SK-N-SH (cell line): ENCODE results near the gene SPEG. TPM values are rescaled to one million over a fixed set of nuclear protein-coding genes. Genes with fewer than 3 reads are reported as not detected.
A peak's percentile ranks its signal among the peaks of the same experiment; 100 is the strongest.

Source experiments
- CTCF ChIA-PET: fragments of 300-600, 350-600 bp; formaldehyde crosslinking; extraction: SDS; loops from one replicate; lab custom pipeline; 2021; lab: Yijun Ruan, JAX
- POLR2A ChIA-PET: fragments of 350-600 bp; sonication (Branson Sonifier 250); formaldehyde crosslinking; extraction: SDS; loops from one replicate; lab custom pipeline; 2020; ENCODE audit warnings: antibody characterized with exemption, inconsistent platforms; lab: Yijun Ruan, JAX
- DNase-seq: peaks from one replicate; pipeline ENCODE4 v3.0.0; 2012
- H2AFZ ChIP-seq: fragments of 200-600 bp; sonication (generic); 2 replicates; pipeline ENCODE4 v1.8.1; 2016; ENCODE audit warnings: antibody characterized with exemption, mild to moderate bottlenecking, low read depth
- H3F3A ChIP-seq: fragments of 200-600 bp; sonication (generic); replicated peaks from 2 replicates; pipeline ENCODE3; 2016; ENCODE audit warnings: antibody characterized with exemption, mild to moderate bottlenecking; ENCODE audit not compliant: insufficient read depth
- H3K27ac ChIP-seq, 2 experiments: fragments of 200-500 bp in 1 of 2; fragments of 200-600 bp in 1 of 2; sonication (Bioruptor generic) in 1 of 2; sonication (generic), shearing (Covaris generic) in 1 of 2; 2 replicates each; pipeline versions ENCODE4 v1.5.1 to v1.6.1; 2014 to 2016; ENCODE audit warnings: low read depth in 2 of 2, inconsistent platforms in 1 of 2, low read length in 1 of 2, mild to moderate bottlenecking in 1 of 2, mixed read lengths in 1 of 2
- H3K27me3 ChIP-seq: fragments of 200-600 bp; sonication (generic), shearing (Covaris generic); 2 replicates; pipeline ENCODE4 v1.6.1; 2016; ENCODE audit warnings: mixed run types; ENCODE audit not compliant: insufficient read depth
- H3K36me3 ChIP-seq, 2 experiments: fragments of 200-500 bp in 1 of 2; fragments of 200-600 bp in 1 of 2; sonication (Bioruptor generic) in 1 of 2; sonication (generic) in 1 of 2; replicated peaks in 1 of 2; 2 replicates each; pipeline versions ENCODE3 to v1.5.1; 2014 to 2016; ENCODE audit warnings: low read length in 1 of 2, mild to moderate bottlenecking in 1 of 2; ENCODE audit not compliant: insufficient read depth in 2 of 2, control insufficient read depth in 1 of 2
- H3K4me1 ChIP-seq, 2 experiments: fragments of 200-500 bp in 1 of 2; fragments of 200-600 bp in 1 of 2; sonication (Bioruptor generic) in 1 of 2; sonication (generic), shearing (Covaris generic) in 1 of 2; 2 replicates each; pipeline versions ENCODE4 v1.5.1 to v1.6.1; 2014 to 2016; ENCODE audit warnings: low read depth in 1 of 2, low read length in 1 of 2, mixed run types in 1 of 2; ENCODE audit not compliant: insufficient read depth in 2 of 2, control insufficient read depth in 1 of 2
- H3K4me2 ChIP-seq: fragments of 200-600 bp; sonication (generic), shearing (Covaris generic); 2 replicates; pipeline ENCODE4 v1.6.1; 2017; ENCODE audit warnings: mixed run types
- H3K4me3 ChIP-seq, 2 experiments: fragments of 200-500 bp in 1 of 2; fragments of 200-600 bp in 1 of 2; sonication (Bioruptor generic) in 1 of 2; sonication (generic), shearing (Covaris generic) in 1 of 2; 2 replicates each; pipeline versions ENCODE4 v1.5.1 to v1.8.1; 2014 to 2016; ENCODE audit warnings: low read depth in 2 of 2, inconsistent platforms in 1 of 2, low read length in 1 of 2, mild to moderate bottlenecking in 1 of 2, mixed read lengths in 1 of 2, moderate library complexity in 1 of 2
- H3K79me2 ChIP-seq: fragments of 200-600 bp; sonication (generic); 2 replicates; pipeline ENCODE4 v1.8.1; 2017; ENCODE audit warnings: mild to moderate bottlenecking; ENCODE audit not compliant: insufficient read depth
- H3K9ac ChIP-seq: fragments of 200-600 bp; sonication (generic); 2 replicates; pipeline ENCODE4 v1.6.1; 2017; ENCODE audit warnings: mixed run types
- H3K9me2 ChIP-seq: fragments of 200-600 bp; sonication (generic); 2 replicates; pipeline ENCODE4 v1.6.1; 2017; ENCODE audit warnings: mixed run types
- H3K9me3 ChIP-seq: fragments of 200-600 bp; sonication (generic); 2 replicates; pipeline ENCODE4 v1.6.1; 2017; ENCODE audit warnings: mixed run types, mild to moderate bottlenecking, moderate library complexity
- H4K20me1 ChIP-seq: fragments of 200-600 bp; sonication (generic); 2 replicates; pipeline ENCODE4 v1.6.1; 2017; ENCODE audit warnings: mild to moderate bottlenecking, mixed run types; ENCODE audit not compliant: insufficient read depth
- CHD2 ChIP-seq: fragments of 150-350 bp; IDR thresholded peaks from 2 replicates; pipeline ENCODE4 v1.6.1; 2018; ENCODE audit warnings: low read length; ENCODE audit not compliant: partially characterized antibody
- EP300 ChIP-seq, 2 experiments: IDR thresholded peaks; 2 replicates each; pipeline versions ENCODE4 v1.4.0 to v1.6.1; 2012; ENCODE audit warnings: borderline replicate concordance in 1 of 2, low read depth in 1 of 2, low read length in 1 of 2
- FOSL2 ChIP-seq: IDR thresholded peaks from 2 replicates; pipeline ENCODE4 v1.4.0; 2012; ENCODE audit warnings: low read depth, mild to moderate bottlenecking, moderate library complexity, borderline replicate concordance
- FOXJ3 ChIP-seq: sonication (generic); formaldehyde crosslinking; IDR thresholded peaks from 2 replicates; pipeline ENCODE4 v1.5.1; 2020; ENCODE audit warnings: mild to moderate bottlenecking, missing genetic modification reagents
- GATA2 ChIP-seq: sonication (generic); formaldehyde crosslinking; IDR thresholded peaks from 2 replicates; pipeline ENCODE4 v1.5.0; 2020; ENCODE audit warnings: mild to moderate bottlenecking, missing genetic modification reagents
- MEF2A ChIP-seq: IDR thresholded peaks from 2 replicates; pipeline ENCODE4 v1.4.0; 2012; ENCODE audit warnings: low read depth, borderline replicate concordance
- MXI1 ChIP-seq: IDR thresholded peaks from 2 replicates; pipeline ENCODE4 v1.6.1; 2012; ENCODE audit warnings: mild to moderate bottlenecking, low read depth, low read length, improper control_type of control experiment
- NFIC ChIP-seq: IDR thresholded peaks from 2 replicates; pipeline ENCODE4 v1.4.0; 2012; ENCODE audit warnings: borderline replicate concordance
- PBX3 ChIP-seq: IDR thresholded peaks from 2 replicates; pipeline ENCODE4; 2012
- POLR2AphosphoS5 ChIP-seq: IDR thresholded peaks from 2 replicates; pipeline ENCODE4 v1.6.1; 2012; ENCODE audit warnings: low read depth, low read length
- RAD21 ChIP-seq: IDR thresholded peaks from 2 replicates; pipeline ENCODE4 v1.6.1; 2012; ENCODE audit warnings: mild to moderate bottlenecking, low read length
- RCOR1 ChIP-seq: fragments of 150-350 bp; IDR thresholded peaks from 2 replicates; pipeline ENCODE4 v1.6.1; 2017; ENCODE audit warnings: antibody characterized with exemption, low read length
- REST ChIP-seq: IDR thresholded peaks from 2 replicates; pipeline ENCODE4 v1.6.1; 2012; ENCODE audit warnings: mild to moderate bottlenecking, low read depth, low read length, moderate library complexity
- SMC3 ChIP-seq: IDR thresholded peaks from 2 replicates; pipeline ENCODE4 v1.6.1; 2012; ENCODE audit warnings: low read depth, low read length, improper control_type of control experiment
- TAF1 ChIP-seq: IDR thresholded peaks from 2 replicates; pipeline ENCODE4 v1.6.1; 2012; ENCODE audit warnings: low read depth, mild to moderate bottlenecking, low read length, moderate library complexity, borderline replicate concordance
- TCF12 ChIP-seq: IDR thresholded peaks from 2 replicates; pipeline ENCODE4 v1.4.0; 2012
- USF1 ChIP-seq: IDR thresholded peaks from 2 replicates; pipeline ENCODE4 v1.4.0; 2012; ENCODE audit warnings: low read depth, borderline replicate concordance
- YY1 ChIP-seq: IDR thresholded peaks from 2 replicates; pipeline ENCODE4 v1.4.0; 2012; ENCODE audit warnings: low read depth, mild to moderate bottlenecking
- ZBTB33 ChIP-seq: IDR thresholded peaks from 2 replicates; pipeline ENCODE4 v1.4.0; 2012; ENCODE audit warnings: low read depth, borderline replicate concordance
- WGBS: methylation state at CpG from one replicate; pipeline ENCODE4 v1.1.6; 2017; ENCODE audit warnings: low lambda C conversion rate; 5-methylcytosine and 5-hydroxymethylcytosine counted together
- polyA plus RNA-seq, 3 experiments: library from polyadenylated mRNA; depleted of rRNA; stranded (reverse); fragments of >200 nt; gene quantifications; 2 replicates each; pipeline ENCODE4 v1.2.3, GENCODE V29; 2012

SPEG gene
- polyA plus RNA-seq, 1 of the 3 experiments (the other 2 are of a cell fraction) = 107 TPM

GRCh38 chr2:219507581-219508443 lies 73.2 kb downstream of the SPEG start:
- Histone ChIP-seq H2AFZ (no peak overlapping the region), H3K79me2 (no peaks in the 10 kb centered on the region), H3K4me3 (no peak overlapping the region; a peak in 1 of 4 replicates), H3K9ac (no peak overlapping the region), H3F3A (no peaks in the 10 kb centered on the region), H3K27me3 (no peaks in the 10 kb centered on the region; the same call in 1 of the 2 replicates), H3K4me2 (no peak overlapping the region), H3K36me3 (peaks cover 6 to 20% of the 10 kb centered on the region in 2 experiments), H3K4me1 (peaks cover 3 to 96% of the 10 kb centered on the region in 2 experiments; a peak in 2 of 4 replicates), H4K20me1 (no peaks in the 10 kb centered on the region), H3K9me2 (no peaks in the 10 kb centered on the region), H3K27ac (peak overlapping the region in 1 of 2 experiments; percentile 96; a peak in 2 of 4 replicates), H3K9me3 (no peaks in the 10 kb centered on the region)
- peak; percentile 84 for DNase-seq
- 28% methylated on average over 6 of the region's 8 CpGs for WGBS
- TF ChIP-seq RCOR1 (peak; percentile 79), NFIC (no peak), SMC3 (peak; percentile 22; the same call in 1 of the 2 replicates), USF1 (no peak), ZBTB33 (no peak), RAD21 (peak; percentile 20; the same call in 1 of the 2 replicates), GATA2 (CRISPR knock-in tag) (peak; percentile 100), MXI1 (peak; percentile 21; the same call in 1 of the 2 replicates), CHD2 (peak; percentile 91), MEF2A (no peak), FOXJ3 (CRISPR knock-in tag) (peak; percentile 96), YY1 (no peak), PBX3 (no peak), FOSL2 (no peak), POLR2AphosphoS5 (0 out of 2 replicates have a peak, but pooled peaks have one; percentile 18), TAF1 (no peak), TCF12 (peak; percentile 10; the same call in 1 of the 2 replicates), REST (peak; percentile 89), EP300 (IDR thresholded peaks at IDR 0.05; ENCODE audit: borderline replicate concordance in 1 of 2, low read depth in 1 of 2, low read length in 1 of 2) (peak in 1 of 2 experiments; percentile 96; a peak in 2 of 4 replicates)
- POLR2A ChIA-PET = interaction anchor here (0.5 to 13.5 kb wide), 16 partner anchors 10 to 1108 kb away, joined by 3 to 210 read pairs (median 6); partner anchors contain the start of genes CHPF, GMPPA, OBSL1 and TMEM198
- CTCF ChIA-PET = interaction anchor here (0.6 to 62.1 kb wide), 11 partner anchors 7 to 506 kb away, joined by 3 to 2824 read pairs (median 5); partner anchors contain the start of genes ASIC4, CHPF, GMPPA and TMEM198
